Measurements from ENCODE around the gene TBC1D26.
"Not testable (repeated sequence)": the region's sequence is repeated elsewhere in the genome, so short reads cannot be mapped to it uniquely, and the experiment has no call there.

Gene TBC1D26

DNA sequence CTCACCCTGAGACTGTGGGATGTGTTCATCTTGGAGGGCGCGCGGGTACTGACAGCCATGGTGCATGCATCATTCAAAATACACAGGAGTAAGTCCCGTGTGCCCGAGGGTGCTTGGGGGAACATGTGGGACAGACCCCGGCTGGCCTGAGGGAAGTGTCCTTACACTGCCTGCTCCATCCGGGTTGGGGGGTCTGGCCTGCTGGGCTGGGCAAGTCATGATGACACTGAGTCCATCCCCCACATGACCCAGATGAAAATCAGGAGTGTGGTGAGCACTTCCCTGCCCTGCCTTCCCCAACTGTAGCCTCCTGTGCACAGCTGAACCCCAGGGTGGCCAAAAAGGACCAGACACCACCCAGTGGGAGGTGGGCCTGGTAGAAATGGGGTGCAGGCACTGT lies 10.8 kb downstream of the TBC1D26 start:
- DNase-seq (ENCODE audit: low read depth, low spot score), result no peak

DNA sequence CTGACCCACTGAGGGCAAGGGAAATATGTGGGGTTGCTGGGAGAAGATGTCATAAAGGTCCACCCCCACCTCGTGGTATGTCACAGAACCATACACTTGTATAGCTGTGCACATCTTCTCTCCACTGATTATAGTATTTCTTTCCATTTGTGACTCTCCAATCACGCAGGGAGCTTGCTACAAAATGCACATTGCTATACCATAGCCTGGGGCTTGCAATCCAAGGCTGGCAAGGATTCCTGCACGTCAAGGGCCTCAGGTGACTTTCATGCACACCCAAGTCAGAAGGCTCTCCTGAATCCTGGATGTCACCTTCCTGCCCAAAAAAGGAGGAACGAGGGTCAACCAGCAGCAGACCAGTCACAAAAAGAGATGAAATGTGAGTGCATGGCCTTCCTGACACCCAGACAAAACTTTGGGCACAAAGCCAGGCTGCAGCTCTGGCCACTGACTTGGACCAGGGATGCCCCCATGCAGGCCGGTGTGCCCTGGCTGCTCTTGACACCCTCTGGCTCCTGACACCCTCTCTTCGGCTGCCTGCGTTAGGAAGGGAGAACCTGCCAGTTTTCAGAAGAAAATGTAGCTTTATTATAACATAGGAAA lies 12.1 kb downstream of the TBC1D26 start:
- no peak for DNase-seq (ENCODE audit: low read depth, low spot score)

DNA sequence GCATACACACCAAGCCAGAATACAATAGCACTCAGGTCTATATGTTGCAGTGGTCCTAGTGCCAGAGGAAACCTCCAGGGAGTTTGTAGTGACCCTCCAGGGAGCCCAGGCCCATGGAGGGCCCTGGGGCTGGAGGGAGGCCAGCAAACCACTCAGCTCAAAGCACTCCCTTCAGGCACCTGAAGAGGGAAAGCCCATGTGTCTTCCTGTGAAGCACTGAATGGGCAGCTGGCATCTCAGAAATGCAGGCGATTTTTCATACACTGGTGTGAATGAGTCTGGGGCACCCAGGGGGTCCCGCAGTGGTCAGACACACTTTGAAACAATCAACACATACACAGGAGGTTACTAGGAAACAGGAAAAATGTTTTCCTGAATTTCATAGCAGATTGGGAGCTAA lies 12.8 kb downstream of the TBC1D26 start:
- peak; percentile 29 for DNase-seq (ENCODE audit: low read depth, low spot score)

DNA sequence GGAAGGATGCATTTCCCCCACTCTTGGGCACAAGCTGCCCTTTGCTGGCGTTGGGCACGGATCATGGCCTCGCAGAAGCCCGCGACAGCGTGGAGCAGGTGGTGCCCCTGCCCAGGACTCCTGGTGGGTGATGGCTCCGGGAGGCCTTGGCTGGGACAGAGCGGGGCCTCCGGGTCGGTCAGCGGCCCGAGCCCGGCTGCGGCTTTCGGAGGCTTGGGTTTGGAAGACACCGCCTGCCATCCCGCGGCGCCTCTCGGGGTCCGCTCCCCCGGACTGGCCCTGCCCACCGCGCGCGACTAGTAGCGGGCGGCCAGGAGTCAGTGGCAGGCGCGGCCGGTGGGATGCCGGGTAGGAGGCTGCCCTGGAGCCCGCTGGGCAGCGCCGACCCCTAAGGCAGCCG lies 17.3 kb downstream of the TBC1D26 start:
- DNase-seq (ENCODE audit: low read depth, low spot score), result not testable (repeated sequence)

DNA sequence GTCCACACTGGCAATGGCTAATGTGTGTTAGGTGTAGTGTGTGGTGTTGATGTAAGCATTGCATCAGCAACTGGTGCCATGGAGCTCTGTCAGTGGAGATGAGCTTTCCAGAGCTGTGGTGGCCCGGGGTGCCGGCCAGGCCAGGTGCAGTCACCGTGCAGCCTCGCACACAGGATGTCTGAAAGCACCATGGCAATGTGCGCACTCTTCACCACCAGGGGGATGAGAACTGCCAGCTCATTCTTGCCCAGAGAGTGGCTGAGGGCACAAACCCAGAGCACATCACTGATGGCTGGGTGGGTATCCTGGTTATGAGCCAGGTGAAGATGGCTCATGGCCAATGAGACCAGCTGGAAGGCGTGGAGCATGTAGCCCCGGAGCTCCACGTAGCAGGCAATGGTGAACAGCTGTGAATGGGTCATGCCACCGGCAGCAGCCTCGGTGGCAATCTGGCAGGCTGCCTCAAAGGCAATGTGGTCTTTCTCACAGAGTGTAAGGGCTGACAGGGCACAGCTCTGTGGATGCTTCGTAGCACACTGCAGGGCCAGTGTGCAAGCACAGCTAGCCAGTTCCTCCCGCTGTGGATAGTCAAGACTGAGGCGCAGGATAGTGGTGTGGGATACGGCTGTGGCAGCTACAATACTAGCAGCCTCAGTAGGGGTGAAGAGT lies 36.9 kb downstream of the TBC1D26 start:
- not testable (repeated sequence) for DNase-seq (ENCODE audit: low read depth, low spot score)

DNA sequence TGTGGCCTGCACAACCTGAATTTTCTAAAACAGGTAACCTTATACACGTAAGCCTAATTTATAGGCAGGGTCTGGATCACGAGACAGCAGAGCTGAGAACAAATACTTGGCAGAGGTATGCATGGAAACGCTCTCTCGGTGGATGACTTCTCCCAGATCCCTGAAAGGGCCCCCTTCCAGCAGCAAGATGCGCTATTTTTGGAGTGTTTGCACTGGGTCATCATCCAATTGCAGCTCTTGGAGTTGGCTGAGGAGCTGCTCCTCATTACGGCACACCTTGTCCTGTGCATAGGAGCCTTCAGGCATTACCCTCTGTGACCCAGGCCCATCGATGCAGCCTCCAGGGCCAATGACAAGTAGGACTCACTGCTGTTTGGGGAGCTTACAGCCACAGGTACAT lies 38.6 kb downstream of the TBC1D26 start:
- not testable (repeated sequence) for DNase-seq (ENCODE audit: low read depth, low spot score)

DNA sequence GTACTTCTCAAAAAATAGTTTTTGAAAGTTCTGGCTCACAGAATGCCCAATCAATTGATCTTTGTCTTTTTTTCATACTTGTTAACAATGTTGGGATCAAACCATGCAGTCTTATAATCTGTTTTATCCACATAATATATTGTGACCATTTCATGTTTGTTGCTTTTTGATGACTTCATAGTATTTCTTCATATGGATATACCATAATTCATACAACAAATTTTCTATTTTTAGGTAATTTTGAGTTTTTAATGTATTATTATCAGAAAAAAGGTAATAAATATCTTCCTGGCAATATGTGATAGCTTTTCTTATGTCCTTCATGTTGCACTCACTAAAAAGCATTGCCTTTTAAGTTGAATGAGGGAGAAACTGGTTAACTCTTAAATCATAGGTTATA lies 44.8 kb downstream of the TBC1D26 start:
- no peak for DNase-seq (ENCODE audit: low read depth, low spot score)

DNA sequence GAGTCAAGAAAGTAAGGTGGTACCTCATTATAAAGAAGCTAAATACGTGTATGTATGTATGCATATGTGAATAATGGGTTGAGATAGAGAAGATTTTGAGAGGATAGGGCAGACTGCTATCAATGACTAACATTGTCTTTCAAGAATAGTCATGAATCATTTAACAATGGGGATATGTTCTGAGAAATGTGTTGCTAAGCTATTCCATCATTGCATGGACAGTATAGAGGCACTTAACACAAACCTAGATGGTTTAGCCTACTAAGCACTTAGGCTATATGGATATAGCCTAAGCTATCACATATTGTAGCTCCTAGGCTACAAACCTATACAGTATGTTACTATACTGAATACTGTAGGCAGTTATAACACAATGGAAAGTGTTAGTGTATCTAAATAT lies 45.2 kb downstream of the TBC1D26 start:
- no peak for DNase-seq (ENCODE audit: low read depth, low spot score)

DNA sequence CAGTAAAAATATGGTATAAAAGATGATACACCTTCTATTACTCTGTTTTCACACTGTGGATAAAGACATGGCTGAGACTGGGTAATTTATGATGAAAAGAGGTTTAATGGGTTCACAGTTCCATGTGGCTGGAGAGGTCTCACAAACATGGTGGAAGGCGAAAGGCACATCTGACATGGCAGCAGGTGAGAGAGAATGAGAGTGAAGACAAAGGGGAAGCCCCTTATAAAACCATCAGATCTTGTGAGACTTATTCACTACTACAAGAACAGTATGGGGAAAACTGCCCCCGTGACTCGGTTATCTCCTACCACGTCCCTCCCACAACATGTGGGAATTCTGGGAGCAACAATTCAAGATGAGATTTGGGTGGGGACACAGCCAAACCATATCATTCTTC lies 45.6 kb downstream of the TBC1D26 start:
- DNase-seq (ENCODE audit: low read depth, low spot score), result no peak

DNA sequence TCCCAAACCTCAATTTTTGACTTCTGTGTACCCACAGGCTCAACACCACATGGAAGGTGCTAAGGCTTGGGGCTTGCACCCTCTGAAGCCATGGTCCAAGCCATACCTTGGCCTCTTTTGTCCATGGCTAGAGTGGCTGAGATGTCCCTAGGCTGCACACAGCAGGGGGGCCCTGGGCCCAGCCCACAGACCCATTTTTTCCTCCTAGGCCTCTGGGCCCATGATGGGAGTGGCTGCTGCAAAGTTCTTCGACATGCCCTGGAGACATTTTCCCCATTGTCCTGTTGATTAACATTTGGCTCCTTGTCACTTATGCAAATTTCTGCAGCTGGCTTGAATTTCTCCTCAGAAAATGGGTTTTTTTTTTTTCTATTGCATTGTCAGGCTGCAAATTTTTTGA lies 47.0 kb downstream of the TBC1D26 start:
- DNase-seq (ENCODE audit: low read depth, low spot score), result peak; percentile 6

DNA sequence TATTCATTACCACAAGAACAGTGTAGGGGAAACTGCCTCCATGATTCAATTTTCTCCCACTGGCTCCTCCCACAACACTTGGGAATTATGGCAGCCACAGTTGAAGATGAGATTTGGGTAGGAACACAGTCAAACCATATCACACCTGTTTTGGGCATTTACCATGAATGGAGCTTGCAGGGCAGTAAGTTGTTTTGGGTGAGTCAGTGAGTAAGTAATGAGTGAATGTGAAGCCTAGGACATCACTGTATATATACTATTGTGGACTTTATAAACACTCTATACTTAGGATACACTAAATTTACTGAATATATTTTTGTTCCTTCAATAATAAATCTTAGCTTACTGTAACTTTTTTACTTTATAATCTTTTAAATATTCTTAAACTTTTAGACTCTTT lies 48.1 kb downstream of the TBC1D26 start:
- DNase-seq (ENCODE audit: low read depth, low spot score), result no peak

DNA sequence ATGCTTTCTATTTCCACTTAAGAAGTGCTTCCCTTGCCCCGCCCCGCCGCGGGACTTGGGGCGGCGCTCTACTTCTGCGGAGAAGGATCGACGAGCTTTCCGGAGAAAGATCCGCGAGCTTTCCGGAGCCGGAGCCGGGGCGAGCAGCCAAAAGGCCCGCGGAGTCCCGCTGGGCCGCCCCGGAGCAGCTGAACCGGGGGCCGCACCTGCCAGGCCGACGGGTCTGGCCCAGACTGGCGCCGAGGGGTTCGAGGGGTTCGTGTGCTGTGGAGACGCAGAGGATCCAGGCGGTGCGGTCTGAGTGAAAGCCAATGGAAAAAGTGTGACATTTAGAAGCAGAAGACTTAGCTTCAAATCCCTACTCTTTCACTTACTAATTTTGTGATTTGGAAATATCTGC lies 50.8 kb downstream of the TBC1D26 start:
- DNase-seq (ENCODE audit: low read depth, low spot score), result no peak

DNA sequence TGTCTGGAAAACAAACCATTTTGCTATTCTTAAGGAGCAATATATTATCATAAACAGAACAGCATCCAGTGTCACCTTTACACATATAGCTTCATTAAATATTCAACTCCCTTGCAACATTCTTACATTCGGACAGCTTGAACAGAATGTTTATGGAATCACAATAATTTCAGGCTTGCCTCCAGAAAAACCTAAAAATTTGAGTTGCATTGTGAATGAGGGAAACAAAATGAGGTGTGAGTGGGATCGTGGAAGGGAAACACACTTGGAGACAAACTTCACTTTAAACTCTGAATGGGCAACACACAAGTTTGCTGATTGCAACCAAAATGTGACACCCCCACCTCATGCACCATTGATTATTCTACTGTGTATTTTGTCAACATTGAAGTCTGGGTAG lies 51.4 kb downstream of the TBC1D26 start:
- DNase-seq (ENCODE audit: low read depth, low spot score), result no peak

DNA sequence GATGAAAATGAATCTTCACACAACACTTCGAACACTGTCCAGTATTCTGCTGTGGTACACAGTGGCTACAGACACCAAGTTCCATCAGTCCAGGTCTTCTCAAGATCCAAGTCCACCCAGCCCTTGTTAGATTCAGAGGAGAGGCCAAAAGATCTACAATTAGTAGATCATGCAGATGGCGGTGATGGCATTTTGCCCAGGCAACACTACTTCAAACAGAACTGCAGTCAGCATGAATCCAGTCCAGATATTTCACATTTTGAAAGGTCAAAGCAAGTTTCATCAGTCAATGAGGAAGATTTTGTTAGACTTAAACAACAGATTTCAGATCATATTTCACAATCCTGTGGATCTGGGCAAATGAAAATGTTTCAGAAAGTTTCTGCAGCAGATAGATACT lies 52.3 kb downstream of the TBC1D26 start:
- DNase-seq (ENCODE audit: low read depth, low spot score), result not testable (repeated sequence)

DNA sequence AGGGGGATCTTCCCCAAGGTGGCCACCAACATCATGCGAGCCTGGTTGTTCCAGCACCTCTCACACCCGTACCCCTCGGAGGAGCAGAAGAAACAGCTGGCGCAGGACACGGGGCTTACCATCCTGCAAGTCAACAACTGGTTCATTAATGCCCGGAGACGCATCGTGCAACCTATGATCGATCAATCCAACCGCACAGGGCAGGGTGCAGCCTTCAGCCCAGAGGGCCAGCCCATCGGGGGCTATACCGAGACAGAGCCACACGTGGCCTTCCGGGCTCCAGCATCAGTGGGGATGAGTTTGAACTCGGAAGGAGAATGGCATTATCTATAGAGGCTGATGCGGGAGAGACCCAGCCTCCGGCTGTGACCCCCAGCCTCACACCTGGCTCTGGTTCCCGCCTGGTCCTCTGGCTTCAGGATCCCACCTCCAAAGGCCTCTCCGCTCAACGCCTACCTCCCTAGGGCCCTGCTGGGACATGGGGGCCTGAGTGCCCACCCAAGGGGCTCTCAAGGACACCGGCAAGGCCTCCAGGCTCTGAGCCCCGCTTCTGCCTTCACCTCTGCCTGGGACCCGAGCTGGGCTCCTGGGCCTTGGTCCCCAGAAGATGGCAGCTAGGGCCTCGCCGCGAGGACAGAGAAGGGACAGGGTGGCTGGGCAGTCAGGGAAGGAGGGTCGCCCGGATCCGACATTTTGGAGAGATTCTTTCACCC lies 55.4 kb downstream of the TBC1D26 start:
- not testable (repeated sequence) for DNase-seq (ENCODE audit: low read depth, low spot score)

DNA sequence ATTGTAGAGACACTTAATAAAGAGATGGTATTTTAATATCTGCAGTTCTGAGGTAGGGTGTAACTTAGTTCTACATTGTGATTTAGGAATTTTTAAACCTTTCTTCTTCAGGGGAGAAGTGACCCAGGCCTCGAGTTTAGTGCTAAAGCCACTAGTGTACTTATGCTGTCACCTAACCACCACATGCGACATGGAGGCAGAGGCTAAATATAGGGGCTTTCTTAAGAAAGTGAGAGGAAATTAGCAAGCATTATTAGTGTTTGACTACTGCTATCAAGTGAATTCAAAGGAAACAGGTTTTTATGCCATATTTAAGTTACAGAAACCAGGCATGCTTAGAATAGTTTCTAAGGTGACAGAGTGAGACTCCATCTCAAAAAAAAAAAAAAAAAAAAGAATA lies 56.3 kb downstream of the TBC1D26 start:
- not testable (repeated sequence) for DNase-seq (ENCODE audit: low read depth, low spot score)
